HG03039 (cell line): ENCODE measurements around the gene SLC4A7.
"Not testable (repeated sequence)": the region's sequence is repeated elsewhere in the genome, so short reads cannot be mapped to it uniquely, and the experiment has no call there.

Source experiments
- ATAC-seq: cut with Tn5 transposase; IDR thresholded peaks from one replicate; pipeline ENCODE4 v1.9.1; 2021; ENCODE audit warnings: mild to moderate bottlenecking, moderate library complexity; ENCODE audit not compliant: unreplicated experiment

SLC4A7 gene

DNA sequence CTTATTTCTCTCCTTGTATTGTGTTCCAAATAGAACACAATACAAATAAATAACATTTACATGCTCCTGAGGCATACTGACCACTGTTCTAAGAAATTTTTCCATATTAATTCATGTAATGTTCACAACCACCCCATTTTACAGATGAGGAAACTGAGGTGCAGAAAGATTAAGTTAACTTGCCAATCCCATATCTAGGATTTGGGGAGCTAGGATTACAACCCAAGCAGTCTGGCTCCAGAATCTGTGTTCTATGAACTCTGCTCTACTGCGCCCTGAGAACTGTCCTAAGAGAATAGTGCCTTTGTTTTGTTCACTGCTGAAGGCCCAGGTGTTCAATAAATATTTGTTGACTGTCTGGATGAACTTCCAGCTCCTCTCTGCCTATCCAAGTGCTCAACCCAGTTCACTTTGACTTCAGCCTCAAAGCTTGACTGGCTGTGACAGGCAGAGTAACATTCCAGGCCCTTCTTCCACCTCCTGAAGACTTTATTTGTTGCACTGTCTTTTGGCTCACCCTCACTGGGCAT is 118.1 kb downstream of the SLC4A7 start:
- no peak for ATAC-seq

GRCh38 chr3:27360113-27361078 is 123.8 kb downstream of the SLC4A7 start:
- no peak for ATAC-seq

- ATAC-seq = no peak
Measured at GRCh38 chr3:27358372-27358771, 125.8 kb downstream of the SLC4A7 start.

DNA sequence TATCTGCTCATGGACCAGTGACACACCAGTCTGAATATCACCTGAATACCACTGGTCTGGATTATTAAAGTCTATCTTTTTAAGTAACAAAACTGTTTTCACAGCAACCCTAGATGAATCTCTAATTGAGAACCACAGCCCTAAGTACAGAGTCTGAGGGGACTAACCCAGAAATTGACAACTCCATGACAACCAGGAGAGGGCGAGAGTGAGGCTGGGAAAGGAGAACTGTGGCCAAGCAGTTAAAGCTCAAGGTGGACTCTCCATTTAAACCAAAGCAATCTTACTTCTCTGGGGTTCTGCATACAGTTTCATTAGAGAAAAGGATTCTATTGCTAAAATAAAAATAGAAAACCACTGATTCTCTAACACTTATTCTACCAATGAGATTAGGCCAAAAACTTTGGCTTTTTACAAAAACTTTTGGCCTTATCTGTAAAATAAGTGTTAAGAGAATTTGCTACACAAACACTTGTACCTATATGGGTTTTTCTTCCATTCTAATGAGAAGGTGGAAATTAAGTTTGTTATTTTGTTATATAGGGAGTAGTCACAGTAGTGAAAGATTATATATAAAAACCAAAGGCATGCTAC is 126.4 kb downstream of the SLC4A7 start:
- ATAC-seq = peak; percentile 93

- no peak for ATAC-seq
Measured at GRCh38 chr3:27356976-27357375, 127.2 kb downstream of the SLC4A7 start.

DNA sequence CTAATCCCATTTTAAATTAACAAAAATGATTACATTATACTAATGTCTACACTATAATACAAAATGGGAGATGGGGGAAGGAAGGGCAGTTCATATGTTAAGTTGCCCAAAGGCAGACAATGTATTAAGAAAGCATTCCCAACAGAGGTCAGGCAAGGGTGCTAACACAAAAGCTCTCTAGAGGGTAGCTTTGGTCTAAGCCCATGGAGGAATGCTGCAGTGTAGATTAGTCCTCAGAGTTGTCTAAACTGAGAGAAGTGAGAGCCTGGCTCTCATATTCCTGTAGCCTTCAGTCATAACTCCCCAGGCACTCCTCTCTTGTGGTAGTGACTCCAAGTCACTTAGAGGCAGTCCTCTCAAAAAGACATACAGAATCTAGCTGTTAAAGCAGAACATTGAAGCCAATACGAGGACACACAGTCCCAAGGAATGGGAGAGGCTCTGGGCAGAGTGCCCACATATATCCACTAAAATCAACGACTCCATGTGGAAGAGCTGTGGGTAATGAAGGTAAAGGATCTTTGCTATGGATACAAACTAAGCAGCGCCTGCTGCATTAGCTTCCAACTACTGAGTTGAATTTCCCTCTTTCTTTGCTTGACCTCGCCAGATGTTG is 129.5 kb downstream of the SLC4A7 start:
- no peak for ATAC-seq

- no peak for ATAC-seq
Measured at GRCh38 chr3:27354161-27354560, 130.0 kb downstream of the SLC4A7 start.

DNA sequence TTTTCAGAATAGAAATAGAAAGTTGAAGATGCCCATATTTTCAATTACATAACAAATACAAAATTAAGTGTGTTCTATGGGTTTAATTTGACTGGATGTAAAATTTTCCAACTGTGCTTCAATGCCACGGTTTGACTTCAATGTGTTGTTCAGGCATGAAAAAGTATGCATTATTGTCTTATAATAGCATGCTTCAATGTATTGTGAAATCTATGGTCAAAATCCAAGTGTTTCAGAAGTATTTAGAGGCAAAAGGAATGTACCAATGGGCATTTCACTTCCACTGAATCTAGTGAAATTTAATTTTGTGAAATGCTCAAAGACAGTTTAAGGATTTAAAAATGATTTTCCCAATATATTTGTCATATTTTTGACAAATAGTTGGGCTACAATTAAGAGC is 131.0 kb downstream of the SLC4A7 start:
- no peak for ATAC-seq

GRCh38 chr3:27352047-27352446 is 132.1 kb downstream of the SLC4A7 start:
- ATAC-seq = no peak

DNA sequence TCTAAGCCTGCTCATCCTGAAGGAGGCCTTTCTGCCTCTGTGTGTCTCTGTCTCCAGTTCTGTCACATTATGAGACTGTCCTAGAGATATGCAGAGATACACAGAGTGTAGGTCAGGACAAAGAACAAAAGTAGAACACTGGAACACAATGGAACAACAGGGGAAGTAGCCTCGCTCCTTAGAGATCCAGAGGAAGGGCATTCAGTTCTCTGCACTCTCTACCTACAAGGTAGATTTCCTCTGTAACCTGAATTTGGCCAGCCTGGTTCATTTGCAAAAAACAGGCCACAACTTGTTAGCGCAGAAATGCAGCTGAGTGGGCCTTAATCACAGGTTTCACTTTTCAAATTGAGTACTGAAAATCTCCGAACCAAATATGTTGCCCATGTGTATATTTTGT is 134.4 kb downstream of the SLC4A7 start:
- ATAC-seq = peak; percentile 58

DNA sequence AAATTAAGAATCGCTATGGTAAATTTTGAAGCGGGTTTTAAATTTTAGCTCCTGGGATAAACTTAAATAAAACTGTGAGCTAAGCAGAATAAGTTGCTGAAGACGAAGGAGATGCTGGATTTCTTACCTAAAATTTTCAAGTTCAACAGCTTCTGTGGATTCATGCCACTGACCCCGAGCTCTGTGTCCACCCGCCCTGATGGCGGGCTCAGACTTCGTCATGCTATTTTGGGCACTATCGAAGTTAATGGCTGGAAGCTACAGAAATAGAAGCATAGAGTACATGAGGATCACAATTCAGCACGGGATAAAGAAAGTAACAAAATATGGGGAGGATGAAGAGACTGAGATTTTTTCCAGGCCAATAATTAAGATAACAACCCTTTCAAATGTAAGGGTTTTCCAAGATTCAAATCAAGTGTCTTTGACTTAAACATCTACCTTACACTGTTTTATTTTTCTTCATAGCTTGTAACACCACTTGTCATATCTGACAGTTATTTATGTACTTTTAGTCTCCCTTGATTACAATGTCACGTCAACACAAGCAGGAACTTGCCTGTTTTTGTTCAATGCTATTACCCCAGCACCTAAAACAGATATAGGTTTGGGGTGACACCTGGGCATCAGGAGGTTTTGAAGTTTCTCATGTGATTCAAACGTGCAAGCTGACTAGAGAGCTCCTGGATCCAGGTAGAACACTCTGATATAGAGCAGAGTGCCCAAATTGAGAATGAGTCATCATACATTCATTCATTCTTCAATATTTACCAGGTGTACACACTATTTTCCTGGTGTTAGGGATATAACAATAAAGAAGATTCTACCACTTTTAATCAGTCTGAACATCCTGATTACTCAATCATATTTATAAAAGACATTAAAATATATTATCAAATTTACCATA is 138.0 kb downstream of the SLC4A7 start:
- ATAC-seq = no peak

DNA sequence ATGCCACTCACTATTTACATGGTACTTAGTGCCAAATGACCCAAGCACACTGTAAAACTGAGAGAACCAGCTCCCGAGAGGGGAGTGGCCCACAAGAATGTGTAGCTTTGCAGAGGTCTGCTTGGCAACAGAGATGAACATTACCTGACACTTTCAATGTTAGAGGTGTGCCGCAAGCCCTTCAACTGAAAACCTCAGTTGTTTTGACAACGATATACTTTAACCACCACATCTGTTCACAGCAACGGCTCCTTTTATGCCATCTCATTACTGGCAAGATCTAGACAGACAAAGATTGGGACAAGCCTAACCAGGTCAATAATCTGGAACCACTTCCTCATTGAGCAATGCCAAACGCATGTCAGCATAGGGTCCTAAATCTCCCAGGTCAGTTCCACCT is 138.7 kb downstream of the SLC4A7 start:
- no peak for ATAC-seq

DNA sequence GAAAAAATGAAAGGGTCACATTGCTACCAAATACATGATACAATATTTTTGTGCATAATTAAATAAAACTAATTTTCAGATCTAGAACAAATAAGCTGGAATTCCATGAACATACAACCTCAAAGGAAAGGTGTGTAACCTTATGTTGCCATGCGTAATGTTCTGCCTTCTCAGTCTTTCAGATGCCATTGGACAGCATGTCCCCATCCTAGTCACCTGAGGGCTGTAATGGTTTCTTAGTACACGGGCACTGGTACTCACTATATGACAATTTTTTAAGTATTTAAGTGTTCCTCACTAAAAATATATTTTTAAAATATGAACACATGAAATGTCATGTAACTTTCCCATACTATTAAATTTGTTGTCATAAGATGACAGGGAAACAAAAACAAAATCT is 139.1 kb downstream of the SLC4A7 start:
- ATAC-seq = no peak

- no peak for ATAC-seq
Measured at GRCh38 chr3:27344192-27344591, 140.0 kb downstream of the SLC4A7 start.

DNA sequence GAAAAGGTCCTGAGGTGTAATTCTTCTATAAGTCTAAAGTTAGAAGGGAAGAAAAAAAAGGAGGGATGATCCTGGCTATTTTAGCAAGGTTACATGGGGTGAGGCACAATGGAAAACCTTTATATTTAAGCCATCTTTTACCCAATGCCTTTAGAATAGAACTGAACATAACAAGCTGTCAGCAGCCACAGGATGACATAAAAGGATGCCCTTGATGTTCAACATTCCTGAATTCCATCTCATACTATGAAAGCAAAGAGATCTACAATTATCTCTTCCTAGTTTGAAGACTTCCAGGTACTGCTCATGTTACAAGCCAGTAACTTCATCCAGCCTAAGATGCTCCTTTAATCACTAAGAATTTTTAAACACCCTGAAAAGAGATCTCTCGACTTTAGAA is 141.9 kb downstream of the SLC4A7 start:
- no peak for ATAC-seq

GRCh38 chr3:27340534-27340933 is 143.7 kb downstream of the SLC4A7 start:
- ATAC-seq = no peak

DNA sequence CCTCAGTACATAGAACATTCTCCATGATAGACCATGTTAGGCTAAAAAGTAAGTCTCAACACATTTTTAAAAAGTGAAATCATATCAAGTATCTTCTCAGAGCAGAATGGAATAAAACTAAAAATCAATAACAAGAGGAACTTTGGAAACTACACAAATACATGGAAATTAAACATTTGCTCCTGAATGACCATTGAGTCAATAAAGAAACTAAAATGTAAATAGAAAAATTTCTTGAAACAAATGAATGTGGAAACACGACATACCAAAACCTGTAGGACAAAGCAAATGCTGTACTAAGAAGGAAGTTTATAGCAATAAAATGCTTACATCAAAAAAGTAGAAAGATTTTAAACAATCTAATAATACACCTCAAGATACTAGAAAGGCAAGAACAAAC is 148.6 kb downstream of the SLC4A7 start:
- no peak for ATAC-seq

GRCh38 chr3:27333843-27334242 is 150.3 kb downstream of the SLC4A7 start:
- ATAC-seq = no peak

GRCh38 chr3:27328982-27329762 is 155.0 kb downstream of the SLC4A7 start:
- ATAC-seq = not testable (repeated sequence)
